Measurements from ENCODE around the gene ATP11B. TPM values are rescaled to one million over a fixed set of nuclear protein-coding genes. Genes with fewer than 3 reads are reported as not detected.

ATP11B gene
- total and polyA plus RNA-seq, 9 of the 15 experiments (the other 6 are each of a cell fraction or from before 2014, with no cell fraction given): 11.9 to 68.7 (median 41.8) TPM

- TF ChIP-seq SAP30 (IDR thresholded peaks at IDR 0.05; ENCODE audit: borderline replicate concordance, insufficient read depth, low read depth, low read length, poor library complexity, severe bottlenecking) (peak; percentile 33), CBX5 (IDR thresholded peaks at IDR 0.05; ENCODE audit: borderline replicate concordance, low read depth) (no peak), CHD4 (IDR thresholded peaks at IDR 0.05; ENCODE audit: insufficient read depth, insufficient replicate concordance, low read depth, low read length, poor library complexity, severe bottlenecking) (peak; percentile 21), SMARCB1 (IDR thresholded peaks at IDR 0.05; ENCODE audit: insufficient read length, low read depth) (no peak), HNRNPLL (IDR thresholded peaks at IDR 0.05; ENCODE audit: low read depth, low read length, poor library complexity, severe bottlenecking) (no peak), NONO (IDR thresholded peaks at IDR 0.05; ENCODE audit: low read depth in 2 of 2, low read length in 1 of 2) (no peak; a peak in 1 of 4 replicates), POLR2AphosphoS2 (IDR thresholded peaks at IDR 0.05; ENCODE audit: low read length) (peak; percentile 66; the same call in 1 of the 2 replicates), SIN3A (IDR thresholded peaks at IDR 0.05; ENCODE audit: borderline replicate concordance in 2 of 2, control insufficient read depth in 1 of 2, low read depth in 2 of 2, low read length in 2 of 2) (peak in 1 of 2 experiments; percentile 79; a peak in 1 of 4 replicates), KDM5B (IDR thresholded peaks at IDR 0.05; ENCODE audit: insufficient replicate concordance, low read depth, low read length) (peak; percentile 95), CC2D1A (IDR thresholded peaks at IDR 0.05) (0 out of 2 replicates have a peak, but pooled peaks have one; percentile 42), CTBP1 (IDR thresholded peaks at IDR 0.05; ENCODE audit: borderline replicate concordance) (peak; percentile 77; the same call in 1 of the 2 replicates), CGGBP1 (CRISPR knock-in tag; IDR thresholded peaks at IDR 0.05) (peak; percentile 52; the same call in 1 of the 2 replicates), BRD4 (IDR thresholded peaks at IDR 0.05) (no peak), FOXK2 (conservative IDR thresholded peaks at IDR 0.05 in 1 of 2, IDR thresholded peaks at IDR 0.05 in 1 of 2; ENCODE audit: low read depth in 2 of 2) (0 out of 4 replicates have a peak, but pooled peaks of 1 of the 2 experiments have one; percentile 17), ATF1 (CRISPR knock-in tag; IDR thresholded peaks at IDR 0.05) (no peak), ATF1 (tag; IDR thresholded peaks at IDR 0.05) (peak; percentile 81), ZNF830 (CRISPR knock-in tag; IDR thresholded peaks at IDR 0.05) (0 out of 2 replicates have a peak, but pooled peaks have one; percentile 40), ZFX (CRISPR knock-in tag; IDR thresholded peaks at IDR 0.05) (peak; percentile 59)
- TF ChIP-seq, protein P1, sequence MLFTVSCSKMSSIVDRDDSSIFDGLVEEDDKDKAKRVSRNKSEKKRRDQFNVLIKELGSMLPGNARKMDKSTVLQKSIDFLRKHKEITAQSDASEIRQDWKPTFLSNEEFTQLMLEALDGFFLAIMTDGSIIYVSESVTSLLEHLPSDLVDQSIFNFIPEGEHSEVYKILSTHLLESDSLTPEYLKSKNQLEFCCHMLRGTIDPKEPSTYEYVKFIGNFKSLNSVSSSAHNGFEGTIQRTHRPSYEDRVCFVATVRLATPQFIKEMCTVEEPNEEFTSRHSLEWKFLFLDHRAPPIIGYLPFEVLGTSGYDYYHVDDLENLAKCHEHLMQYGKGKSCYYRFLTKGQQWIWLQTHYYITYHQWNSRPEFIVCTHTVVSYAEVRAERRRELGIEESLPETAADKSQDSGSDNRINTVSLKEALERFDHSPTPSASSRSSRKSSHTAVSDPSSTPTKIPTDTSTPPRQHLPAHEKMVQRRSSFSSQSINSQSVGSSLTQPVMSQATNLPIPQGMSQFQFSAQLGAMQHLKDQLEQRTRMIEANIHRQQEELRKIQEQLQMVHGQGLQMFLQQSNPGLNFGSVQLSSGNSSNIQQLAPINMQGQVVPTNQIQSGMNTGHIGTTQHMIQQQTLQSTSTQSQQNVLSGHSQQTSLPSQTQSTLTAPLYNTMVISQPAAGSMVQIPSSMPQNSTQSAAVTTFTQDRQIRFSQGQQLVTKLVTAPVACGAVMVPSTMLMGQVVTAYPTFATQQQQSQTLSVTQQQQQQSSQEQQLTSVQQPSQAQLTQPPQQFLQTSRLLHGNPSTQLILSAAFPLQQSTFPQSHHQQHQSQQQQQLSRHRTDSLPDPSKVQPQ (CRISPR knock-in tag; IDR thresholded peaks at IDR 0.05; ENCODE audit: borderline replicate concordance): no peak
- TF ChIP-seq, protein P2, sequence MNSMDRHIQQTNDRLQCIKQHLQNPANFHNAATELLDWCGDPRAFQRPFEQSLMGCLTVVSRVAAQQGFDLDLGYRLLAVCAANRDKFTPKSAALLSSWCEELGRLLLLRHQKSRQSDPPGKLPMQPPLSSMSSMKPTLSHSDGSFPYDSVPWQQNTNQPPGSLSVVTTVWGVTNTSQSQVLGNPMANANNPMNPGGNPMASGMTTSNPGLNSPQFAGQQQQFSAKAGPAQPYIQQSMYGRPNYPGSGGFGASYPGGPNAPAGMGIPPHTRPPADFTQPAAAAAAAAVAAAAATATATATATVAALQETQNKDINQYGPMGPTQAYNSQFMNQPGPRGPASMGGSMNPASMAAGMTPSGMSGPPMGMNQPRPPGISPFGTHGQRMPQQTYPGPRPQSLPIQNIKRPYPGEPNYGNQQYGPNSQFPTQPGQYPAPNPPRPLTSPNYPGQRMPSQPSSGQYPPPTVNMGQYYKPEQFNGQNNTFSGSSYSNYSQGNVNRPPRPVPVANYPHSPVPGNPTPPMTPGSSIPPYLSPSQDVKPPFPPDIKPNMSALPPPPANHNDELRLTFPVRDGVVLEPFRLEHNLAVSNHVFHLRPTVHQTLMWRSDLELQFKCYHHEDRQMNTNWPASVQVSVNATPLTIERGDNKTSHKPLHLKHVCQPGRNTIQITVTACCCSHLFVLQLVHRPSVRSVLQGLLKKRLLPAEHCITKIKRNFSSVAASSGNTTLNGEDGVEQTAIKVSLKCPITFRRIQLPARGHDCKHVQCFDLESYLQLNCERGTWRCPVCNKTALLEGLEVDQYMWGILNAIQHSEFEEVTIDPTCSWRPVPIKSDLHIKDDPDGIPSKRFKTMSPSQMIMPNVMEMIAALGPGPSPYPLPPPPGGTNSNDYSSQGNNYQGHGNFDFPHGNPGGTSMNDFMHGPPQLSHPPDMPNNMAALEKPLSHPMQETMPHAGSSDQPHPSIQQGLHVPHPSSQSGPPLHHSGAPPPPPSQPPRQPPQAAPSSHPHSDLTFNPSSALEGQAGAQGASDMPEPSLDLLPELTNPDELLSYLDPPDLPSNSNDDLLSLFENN (IDR thresholded peaks at IDR 0.05; ENCODE audit: low read depth in 2 of 2, low read length in 2 of 2): 0 out of 4 replicates have a peak, but pooled peaks of 1 of the 2 experiments have one; percentile 4
Measured at GRCh38 chr3:182792901-182793662, at the start of gene ATP11B (continued).
